CD4-positive, CD25-positive, alpha-beta regulatory T cell (primary cell): ENCODE measurements around the gene DPF1. TPM values are rescaled to one million over a fixed set of nuclear protein-coding genes. Genes with fewer than 3 reads are reported as not detected.

ENCODE experiments used
- ATAC-seq, 2 donors: fragments of 150-1000 bp; cut with Tn5 transposase; one replicate each; pipeline ENCODE4 v1.10.0; 2021; ENCODE audit warnings: low read depth in 2 of 2, moderate number of reproducible peaks in 2 of 2, moderate library complexity in 1 of 2
- DNase-seq, 3 donors: peaks; one replicate each; pipeline versions ENCODE4 v3.0.0 to v3.0.0-alpha.2; 2012 to 2022; ENCODE audit warnings: mixed read lengths in 1 of 3
- H3K27ac ChIP-seq: one replicate; pipeline ENCODE4 v1.7.0; 2013; ENCODE audit warnings: mild to moderate bottlenecking, low read length; ENCODE audit not compliant: insufficient read depth, poor library complexity, severe bottlenecking
- H3K27me3 ChIP-seq: one replicate; pipeline ENCODE4 v1.7.0; 2013; ENCODE audit warnings: low read length; ENCODE audit not compliant: control insufficient read depth, insufficient read depth
- H3K36me3 ChIP-seq: one replicate; pipeline ENCODE4 v1.7.0; 2013; ENCODE audit warnings: mild to moderate bottlenecking, low read length, moderate library complexity; ENCODE audit not compliant: control insufficient read depth, insufficient read depth
- H3K4me1 ChIP-seq: 2 replicates; pipeline ENCODE4 v1.7.0; 2013; ENCODE audit warnings: mild to moderate bottlenecking, low read length; ENCODE audit not compliant: insufficient read depth, control insufficient read depth, poor library complexity, severe bottlenecking
- H3K4me3 ChIP-seq: one replicate; pipeline ENCODE4 v1.7.0; 2013; ENCODE audit warnings: low read depth, mild to moderate bottlenecking, low read length, moderate library complexity
- H3K9me3 ChIP-seq, 2 experiments: 1 replicate in 1 of 2; 2 replicates in 1 of 2; pipeline ENCODE4 v1.7.0; 2013; ENCODE audit warnings: low read length in 2 of 2, mild to moderate bottlenecking in 1 of 2, moderate library complexity in 1 of 2; ENCODE audit not compliant: control insufficient read depth in 2 of 2
- H3K27ac Mint-ChIP-seq, 3 donors: one replicate each; pipeline ENCODE4 v1.8.0; 2020 to 2022; ENCODE audit warnings: mild to moderate bottlenecking in 3 of 3, mixed read lengths in 3 of 3, moderate library complexity in 2 of 3
- H3K27me3 Mint-ChIP-seq: one replicate; pipeline ENCODE4 v1.8.0; 2022; ENCODE audit warnings: mild to moderate bottlenecking, mixed read lengths
- H3K36me3 Mint-ChIP-seq: one replicate; pipeline ENCODE4 v1.8.0; 2020; ENCODE audit warnings: mixed read lengths
- H3K4me1 Mint-ChIP-seq, 4 donors: one replicate each; pipeline ENCODE4 v1.8.0; 2020 to 2022; ENCODE audit warnings: mixed read lengths in 4 of 4, mild to moderate bottlenecking in 1 of 4
- H3K4me3 Mint-ChIP-seq, 4 donors: one replicate each; pipeline ENCODE4 v1.8.0; 2020 to 2022; ENCODE audit warnings: mild to moderate bottlenecking in 4 of 4, mixed read lengths in 4 of 4, moderate library complexity in 3 of 4
- H3K9me3 Mint-ChIP-seq, 7 donors: one replicate each; pipeline ENCODE4 v1.8.0; 2020 to 2022; ENCODE audit warnings: mixed read lengths in 7 of 7, mild to moderate bottlenecking in 3 of 7, moderate library complexity in 2 of 7
- polyA plus RNA-seq, 4 donors: library from polyadenylated mRNA; unstranded; fragments of 300-500 nt; fragmentation: Illumina TruSeq; gene quantifications; one replicate each; pipeline ENCODE4 v1.2.3, GENCODE V29; 2021
- total RNA-seq: library from RNA; stranded (reverse); gene quantifications from one replicate; pipeline ENCODE4 v1.2.3, GENCODE V29; 2022

DPF1 gene
- total and polyA plus RNA-seq, 5 donors from 2014 or later, result not detected

GRCh38 chr19:38247734-38248268, 23.8 kb upstream of the DPF1 start:
- no peak for DNase-seq
- H3K27me3 Mint-ChIP-seq, result peaks cover 12% of the 10 kb centered on the region
- H3K4me3 ChIP-seq, result no peak overlapping the region
- no peak overlapping the region for H3K4me3 Mint-ChIP-seq
- H3K9me3 ChIP-seq, result no peaks in the 10 kb centered on the region
- ATAC-seq, result no peak
- no peaks in the 10 kb centered on the region for H3K36me3 ChIP-seq
- no peaks in the 10 kb centered on the region for H3K9me3 Mint-ChIP-seq
- peaks cover 3% of the 10 kb centered on the region for H3K4me1 ChIP-seq
- peak overlapping the region in 1 of 3 donors; percentile 18 for H3K27ac Mint-ChIP-seq
- no peaks in the 10 kb centered on the region for H3K27me3 ChIP-seq
- no peaks in the 10 kb centered on the region for H3K36me3 Mint-ChIP-seq
- no peak overlapping the region for H3K27ac ChIP-seq
- H3K4me1 Mint-ChIP-seq, result peaks cover 0 to 8% (median 3%) of the 10 kb centered on the region in 4 donors

- peaks cover 0 to 8% (median 3%) of the 10 kb centered on the region in 4 donors for H3K4me1 Mint-ChIP-seq
- no peak for DNase-seq
- Histone ChIP-seq H3K4me3 (no peak overlapping the region), H3K27ac (no peak overlapping the region), H3K9me3 (no peaks in the 10 kb centered on the region), H3K36me3 (no peaks in the 10 kb centered on the region), H3K4me1 (peaks cover 3% of the 10 kb centered on the region), H3K27me3 (no peaks in the 10 kb centered on the region)
- H3K4me3 Mint-ChIP-seq, result no peak overlapping the region
- H3K27me3 Mint-ChIP-seq, result peaks cover 14% of the 10 kb centered on the region
- ATAC-seq, result no peak
- H3K9me3 Mint-ChIP-seq, result no peaks in the 10 kb centered on the region
- H3K27ac Mint-ChIP-seq, result no peak overlapping the region
- no peaks in the 10 kb centered on the region for H3K36me3 Mint-ChIP-seq
Observed at GRCh38 chr19:38247126-38247525, 23.1 kb upstream of the DPF1 start.

GRCh38 chr19:38245826-38246498, 21.9 kb upstream of the DPF1 start:
- DNase-seq, result no peak
- no peak overlapping the region for H3K27ac Mint-ChIP-seq
- no peaks in the 10 kb centered on the region for H3K9me3 Mint-ChIP-seq
- H3K27me3 ChIP-seq, result no peaks in the 10 kb centered on the region
- no peaks in the 10 kb centered on the region for H3K36me3 Mint-ChIP-seq
- no peaks in the 10 kb centered on the region for H3K9me3 ChIP-seq
- H3K27me3 Mint-ChIP-seq, result peaks cover 9% of the 10 kb centered on the region
- no peaks in the 10 kb centered on the region for H3K36me3 ChIP-seq
- H3K4me3 Mint-ChIP-seq, result no peak overlapping the region
- ATAC-seq, result no peak
- peaks cover 3% of the 10 kb centered on the region for H3K4me1 ChIP-seq
- peaks cover 0 to 3% (median 2%) of the 10 kb centered on the region in 4 donors for H3K4me1 Mint-ChIP-seq
- H3K27ac ChIP-seq, result no peak overlapping the region
- H3K4me3 ChIP-seq, result no peak overlapping the region

- no peaks in the 10 kb centered on the region for H3K36me3 ChIP-seq
- H3K27ac ChIP-seq, result no peak overlapping the region
- Mint-ChIP-seq H3K4me1 (peaks cover 0 to 3% (median 2%) of the 10 kb centered on the region in 4 donors), H3K9me3 (peaks cover 0 to 3% (median 0%) of the 10 kb centered on the region in 7 donors), H3K27me3 (peaks cover 18% of the 10 kb centered on the region), H3K4me3 (no peak overlapping the region), H3K36me3 (no peaks in the 10 kb centered on the region), H3K27ac (no peak overlapping the region)
- H3K9me3 ChIP-seq, result no peaks in the 10 kb centered on the region
- no peak for DNase-seq
- H3K4me3 ChIP-seq, result no peak overlapping the region
- no peak for ATAC-seq
- peaks cover 3% of the 10 kb centered on the region for H3K4me1 ChIP-seq
- no peaks in the 10 kb centered on the region for H3K27me3 ChIP-seq
Observed at GRCh38 chr19:38243279-38243673, 19.3 kb upstream of the DPF1 start.

- Histone ChIP-seq H3K27me3 (no peaks in the 10 kb centered on the region), H3K27ac (no peak overlapping the region), H3K36me3 (no peaks in the 10 kb centered on the region), H3K4me1 (peaks cover 3% of the 10 kb centered on the region), H3K9me3 (no peaks in the 10 kb centered on the region), H3K4me3 (no peak overlapping the region)
- Mint-ChIP-seq H3K4me1 (peaks cover 0 to 3% (median 2%) of the 10 kb centered on the region in 4 donors), H3K9me3 (peaks cover 0 to 3% (median 0%) of the 10 kb centered on the region in 7 donors), H3K36me3 (no peaks in the 10 kb centered on the region), H3K27me3 (peaks cover 18% of the 10 kb centered on the region), H3K4me3 (no peak overlapping the region), H3K27ac (no peak overlapping the region)
- ATAC-seq, result no peak
- no peak for DNase-seq
Observed at GRCh38 chr19:38239816-38240215, 15.8 kb upstream of the DPF1 start.

- Histone ChIP-seq H3K36me3 (no peaks in the 10 kb centered on the region), H3K9me3 (no peaks in the 10 kb centered on the region), H3K27me3 (peaks cover 10% of the 10 kb centered on the region), H3K27ac (no peak overlapping the region), H3K4me1 (no peaks in the 10 kb centered on the region), H3K4me3 (no peak overlapping the region)
- Mint-ChIP-seq H3K27ac (no peak overlapping the region), H3K27me3 (peaks cover 28% of the 10 kb centered on the region), H3K4me3 (no peak overlapping the region), H3K4me1 (peaks cover 0 to 4% (median 2%) of the 10 kb centered on the region in 4 donors), H3K36me3 (no peaks in the 10 kb centered on the region), H3K9me3 (peaks cover 0 to under 1% (median 0%) of the 10 kb centered on the region in 7 donors)
- ATAC-seq (no peak), DNase-seq (no peak)
Observed at GRCh38 chr19:38234615-38235014, 10.6 kb upstream of the DPF1 start.

- H3K36me3 Mint-ChIP-seq, result no peaks in the 10 kb centered on the region
- H3K4me3 Mint-ChIP-seq, result no peak overlapping the region
- peak in 1 of 2 donors; percentile 41 for ATAC-seq
Observed at GRCh38 chr19:38233740-38234251, 9.8 kb upstream of the DPF1 start.

More at GRCh38 chr19:38233740-38234251, 9.8 kb upstream of the DPF1 start:
- H3K4me3 ChIP-seq, result no peak overlapping the region
- no peak overlapping the region for H3K27ac ChIP-seq
- Mint-ChIP-seq H3K27me3 (peaks cover 28% of the 10 kb centered on the region), H3K4me1 (peaks cover 0 to 6% (median 2%) of the 10 kb centered on the region in 4 donors), H3K27ac (no peak overlapping the region), H3K9me3 (no peaks in the 10 kb centered on the region)
- no peaks in the 10 kb centered on the region for H3K36me3 ChIP-seq
- H3K4me1 ChIP-seq, result peaks cover 5% of the 10 kb centered on the region
- peaks cover 10% of the 10 kb centered on the region for H3K27me3 ChIP-seq
- peak; percentile 48 to 76 (median 50) for DNase-seq
- H3K9me3 ChIP-seq, result no peaks in the 10 kb centered on the region
